CD14-positive monocyte (primary cell): ENCODE results near the gene ZNRF2. TPM values are rescaled to one million over a fixed set of nuclear protein-coding genes. Genes with fewer than 3 reads are reported as not detected.
A peak's percentile ranks its signal among the peaks of the same experiment; 100 is the strongest.

ENCODE experiments used
- DNase-seq, 3 donors: peaks; one replicate each; pipeline ENCODE4 v3.0.0-alpha.2; 2011 to 2022
- H2AFZ ChIP-seq: 2 replicates; pipeline ENCODE4 v1.6.0; 2012; ENCODE audit warnings: mild to moderate bottlenecking, low read depth, low read length, inconsistent platforms; ENCODE audit not compliant: insufficient read depth, poor library complexity, severe bottlenecking
- H3K27ac ChIP-seq, 2 donors: 1 replicate in 1 of 2; 2 replicates in 1 of 2; pipeline ENCODE4 v1.5.1; 2012 to 2013; ENCODE audit warnings: low read length in 2 of 2, control low read depth in 1 of 2, inconsistent platforms in 1 of 2, low read depth in 1 of 2, mild to moderate bottlenecking in 1 of 2
- H3K27me3 ChIP-seq, 2 donors: one replicate each; pipeline versions ENCODE4 v1.6.0 to v1.6.1; 2011 to 2013; ENCODE audit warnings: low read length in 2 of 2; ENCODE audit not compliant: control insufficient read depth in 2 of 2, insufficient read depth in 2 of 2
- H3K36me3 ChIP-seq, 2 donors: replicated peaks in 1 of 2; 1 replicate in 1 of 2; 2 replicates in 1 of 2; pipeline versions ENCODE4 v1.5.1 to v1.6.1; 2012 to 2013; ENCODE audit warnings: low read length in 2 of 2, control low read depth in 1 of 2, inconsistent platforms in 1 of 2, mild to moderate bottlenecking in 1 of 2; ENCODE audit not compliant: insufficient read depth in 2 of 2, control insufficient read depth in 1 of 2
- H3K4me1 ChIP-seq, 2 donors: 1 replicate in 1 of 2; 2 replicates in 1 of 2; pipeline versions ENCODE4 v1.5.1 to v1.6.1; 2012 to 2013; ENCODE audit warnings: low read length in 2 of 2, control low read depth in 1 of 2, inconsistent platforms in 1 of 2, mild to moderate bottlenecking in 1 of 2, moderate library complexity in 1 of 2; ENCODE audit not compliant: insufficient read depth in 2 of 2, control insufficient read depth in 1 of 2
- H3K4me2 ChIP-seq: replicated peaks from 2 replicates; pipeline ENCODE3; 2012; ENCODE audit warnings: low read length, moderate library complexity, mild to moderate bottlenecking; ENCODE audit not compliant: poor library complexity, severe bottlenecking; ENCODE audit errors: extremely low read depth
- H3K4me3 ChIP-seq, 3 experiments: fragments of 200-600 bp in 1 of 3; sonication (generic) in 1 of 3; replicated peaks in 1 of 3; 1 replicate in 2 of 3; 2 replicates in 1 of 3; pipeline ENCODE4 v1.5.1; 2011 to 2013; ENCODE audit warnings: low read length in 3 of 3, mild to moderate bottlenecking in 3 of 3, control low read depth in 2 of 3, low read depth in 2 of 3, inconsistent platforms in 1 of 3, moderate library complexity in 1 of 3
- H3K79me2 ChIP-seq: 2 replicates; pipeline ENCODE4 v1.6.0; 2012; ENCODE audit warnings: mild to moderate bottlenecking, control low read depth, inconsistent platforms, low read length, moderate library complexity; ENCODE audit not compliant: insufficient read depth
- H3K9ac ChIP-seq: 2 replicates; pipeline ENCODE4 v1.6.0; 2017; ENCODE audit warnings: low read length, mild to moderate bottlenecking; ENCODE audit not compliant: insufficient read depth, poor library complexity, severe bottlenecking
- H3K9me3 ChIP-seq, 2 donors: replicated peaks in 1 of 2; 1 replicate in 1 of 2; 2 replicates in 1 of 2; pipeline versions ENCODE4 v1.5.1 to v1.6.1; 2012 to 2013; ENCODE audit warnings: low read length in 2 of 2, control low read depth in 1 of 2; ENCODE audit not compliant: control insufficient read depth in 1 of 2, insufficient read depth in 1 of 2
- H4K20me1 ChIP-seq: 2 replicates; pipeline ENCODE4 v1.6.0; 2012; ENCODE audit warnings: mild to moderate bottlenecking, low read length, control low read depth, moderate library complexity; ENCODE audit not compliant: insufficient read depth
- H3K27ac Mint-ChIP-seq, 7 donors: one replicate each; pipeline ENCODE4 v1.8.0; 2020; ENCODE audit warnings: mild to moderate bottlenecking in 7 of 7, mixed read lengths in 7 of 7, moderate library complexity in 6 of 7, inconsistent platforms in 2 of 7
- H3K27me3 Mint-ChIP-seq, 3 donors: one replicate each; pipeline ENCODE4 v1.8.0; 2021 to 2022; ENCODE audit warnings: low read depth in 3 of 3, mild to moderate bottlenecking in 3 of 3, mixed read lengths in 3 of 3, moderate library complexity in 3 of 3, inconsistent platforms in 1 of 3
- H3K36me3 Mint-ChIP-seq, 2 donors: one replicate each; pipeline ENCODE4 v1.8.0; 2020; ENCODE audit warnings: mixed read lengths in 2 of 2, inconsistent platforms in 1 of 2, mild to moderate bottlenecking in 1 of 2
- H3K4me1 Mint-ChIP-seq: one replicate; pipeline ENCODE4 v1.8.0; 2020; ENCODE audit warnings: mild to moderate bottlenecking, mixed read lengths
- H3K4me3 Mint-ChIP-seq, 2 donors: one replicate each; pipeline ENCODE4 v1.8.0; 2020; ENCODE audit warnings: mild to moderate bottlenecking in 2 of 2, mixed read lengths in 2 of 2, moderate library complexity in 1 of 2
- H3K9me3 Mint-ChIP-seq, 7 donors: one replicate each; pipeline ENCODE4 v1.8.0; 2020 to 2022; ENCODE audit warnings: mixed read lengths in 7 of 7, mild to moderate bottlenecking in 6 of 7, moderate library complexity in 6 of 7, inconsistent platforms in 2 of 7
- WGBS: methylation state at CpG from one replicate; pipeline ENCODE4 v1.1.5; 2013; ENCODE audit warnings: missing lambda C conversion rate; ENCODE audit not compliant: insufficient coverage; 5-methylcytosine and 5-hydroxymethylcytosine counted together
- intact Hi-C, 2 donors: fragments of 100-400 bp; cut with micrococcal nuclease; formaldehyde crosslinking; loops; one replicate each; pipeline versions ENCODE4 v1.15.0 to v1.15.1; 2023
- polyA plus RNA-seq, 3 donors: library from polyadenylated mRNA; depleted of rRNA in 1 of 3; unstranded in 2 of 3; stranded (reverse) in 1 of 3; fragments of 300-500 nt in 2 of 3; fragments of >200 nt in 1 of 3; fragmentation: Illumina TruSeq in 2 of 3; gene quantifications; 1 replicate in 2 of 3; 2 replicates in 1 of 3; pipeline ENCODE4 v1.2.3, GENCODE V29; 2012 to 2021
- TF ChIP-seq, protein P1 (sequence below): fragments of 200-600 bp; IDR thresholded peaks from one replicate; pipeline ENCODE4 v1.8.0; 2022; ENCODE audit warnings: antibody characterized with exemption, mild to moderate bottlenecking

Gene ZNRF2
- polyA plus RNA-seq, 3 donors = 1.9 to 9.5 (median 5.7) TPM

DNA sequence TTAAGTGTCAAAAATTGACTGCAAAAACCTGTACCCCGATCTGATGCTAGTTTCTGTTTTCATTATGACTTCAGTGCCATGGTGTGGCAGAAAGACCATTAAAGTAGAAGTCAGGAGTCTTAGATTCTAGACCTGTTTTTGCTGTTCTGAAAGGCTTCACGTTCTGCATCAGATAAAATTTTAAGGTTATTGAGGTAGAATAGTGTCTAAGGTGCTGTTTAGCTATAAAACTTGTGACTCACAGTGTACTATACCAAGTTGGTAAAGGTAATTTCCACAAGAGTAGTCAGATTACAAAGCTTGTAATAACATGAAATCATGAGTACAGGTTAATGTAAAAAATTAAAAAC is 38.6 kb downstream of the ZNRF2 start:
- TF ChIP-seq, protein P1, sequence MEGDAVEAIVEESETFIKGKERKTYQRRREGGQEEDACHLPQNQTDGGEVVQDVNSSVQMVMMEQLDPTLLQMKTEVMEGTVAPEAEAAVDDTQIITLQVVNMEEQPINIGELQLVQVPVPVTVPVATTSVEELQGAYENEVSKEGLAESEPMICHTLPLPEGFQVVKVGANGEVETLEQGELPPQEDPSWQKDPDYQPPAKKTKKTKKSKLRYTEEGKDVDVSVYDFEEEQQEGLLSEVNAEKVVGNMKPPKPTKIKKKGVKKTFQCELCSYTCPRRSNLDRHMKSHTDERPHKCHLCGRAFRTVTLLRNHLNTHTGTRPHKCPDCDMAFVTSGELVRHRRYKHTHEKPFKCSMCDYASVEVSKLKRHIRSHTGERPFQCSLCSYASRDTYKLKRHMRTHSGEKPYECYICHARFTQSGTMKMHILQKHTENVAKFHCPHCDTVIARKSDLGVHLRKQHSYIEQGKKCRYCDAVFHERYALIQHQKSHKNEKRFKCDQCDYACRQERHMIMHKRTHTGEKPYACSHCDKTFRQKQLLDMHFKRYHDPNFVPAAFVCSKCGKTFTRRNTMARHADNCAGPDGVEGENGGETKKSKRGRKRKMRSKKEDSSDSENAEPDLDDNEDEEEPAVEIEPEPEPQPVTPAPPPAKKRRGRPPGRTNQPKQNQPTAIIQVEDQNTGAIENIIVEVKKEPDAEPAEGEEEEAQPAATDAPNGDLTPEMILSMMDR = no peak
- H3K4me2 ChIP-seq = peak overlapping the region; percentile 83
- H3K9me3 ChIP-seq = no peaks in the 10 kb centered on the region
- peak overlapping the region; percentile 54 for H3K9ac ChIP-seq
- Mint-ChIP-seq H3K27ac (peak overlapping the region; percentile 31 to 96 (median 89)), H3K4me1 (peaks cover 55% of the 10 kb centered on the region), H3K4me3 (peak overlapping the region; percentile 72 to 85), H3K9me3 (peaks cover 0 to 5% (median 2%) of the 10 kb centered on the region in 7 donors), H3K27me3 (no peaks in the 10 kb centered on the region), H3K36me3 (peaks cover 16 to 17% of the 10 kb centered on the region in 2 donors)
- intact Hi-C loops = no loop called here
- peaks cover 28 to 52% of the 10 kb centered on the region in 2 donors for H3K4me1 ChIP-seq
- WGBS = 7% methylated on average over 1 of the region's 2 CpGs
- H3K36me3 ChIP-seq = peaks cover 0 to 22% of the 10 kb centered on the region in 2 donors
- DNase-seq = no peak
- peaks cover 100% of the 10 kb centered on the region for H3K79me2 ChIP-seq
- H3K4me3 ChIP-seq = peak overlapping the region in 2 of 3 experiments; percentile 56 to 70
- no peak overlapping the region for H2AFZ ChIP-seq
- H3K27me3 ChIP-seq = no peaks in the 10 kb centered on the region
- peaks cover 50% of the 10 kb centered on the region for H4K20me1 ChIP-seq
- H3K27ac ChIP-seq = peak overlapping the region; percentile 7 to 90

DNA sequence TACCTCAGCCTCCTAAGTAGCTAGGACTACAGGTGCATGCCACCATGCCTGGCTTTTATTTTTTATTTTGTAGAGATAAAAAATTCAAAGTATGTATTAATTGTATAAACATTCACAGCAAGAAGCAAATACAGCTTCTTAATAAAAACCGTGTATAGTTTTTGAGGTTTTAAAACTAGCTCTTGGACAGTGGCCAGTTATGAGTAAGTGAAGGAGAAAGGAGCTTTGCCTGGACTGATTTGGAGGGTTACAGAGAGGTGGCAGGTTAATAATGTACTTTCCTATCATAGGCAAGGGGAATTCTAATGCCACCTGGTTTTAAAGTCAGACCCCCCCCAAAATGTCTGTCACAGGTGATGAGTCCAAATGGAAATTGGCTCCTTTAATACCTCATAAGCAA is 43.4 kb downstream of the ZNRF2 start:
- Histone ChIP-seq H3K9me3 (no peaks in the 10 kb centered on the region), H3K36me3 (peaks cover 0 to 22% of the 10 kb centered on the region in 2 donors), H3K4me3 (no peak overlapping the region), H2AFZ (no peak overlapping the region), H3K27me3 (no peaks in the 10 kb centered on the region), H4K20me1 (peaks cover 59% of the 10 kb centered on the region), H3K9ac (no peak overlapping the region), H3K4me1 (peaks cover 28 to 42% of the 10 kb centered on the region in 2 donors), H3K79me2 (peaks cover 97% of the 10 kb centered on the region), H3K4me2 (no peak overlapping the region), H3K27ac (no peak overlapping the region)
- Mint-ChIP-seq H3K27me3 (peaks cover 0 to 1% (median under 1%) of the 10 kb centered on the region in 3 donors), H3K4me3 (no peak overlapping the region), H3K36me3 (peaks cover 19 to 22% of the 10 kb centered on the region in 2 donors), H3K9me3 (no peaks in the 10 kb centered on the region), H3K4me1 (peaks cover 48% of the 10 kb centered on the region), H3K27ac (no peak overlapping the region)
- intact Hi-C loops = no loop called here
- DNase-seq = no peak
- no CpG with 5 or more reads among the region's 1 CpG for WGBS
- TF ChIP-seq, protein P1 = no peak
